GM18517 (cell line): ENCODE measurements around the gene ZNF17.

ENCODE experiments used
- ATAC-seq: cut with Tn5 transposase; IDR thresholded peaks from one replicate; pipeline ENCODE4 v1.9.1; 2021; ENCODE audit warnings: mild to moderate bottlenecking, moderate library complexity; ENCODE audit not compliant: unreplicated experiment

The ZNF17 gene

GRCh38 chr19:57421037-57421436 lies 10.1 kb downstream of the ZNF17 start:
- no peak for ATAC-seq

GRCh38 chr19:57434386-57435061 lies 23.6 kb downstream of the ZNF17 start:
- peak; percentile 4 for ATAC-seq

- ATAC-seq: peak; percentile 93
Observed at GRCh38 chr19:57435062-57435978, 24.4 kb downstream of the ZNF17 start, which contains the start of gene ZNF749. TSS of gene ZNF749 (plus strand) at chr19:57435325. CDS start at chr19:57435579, 254 bp downstream.

GRCh38 chr19:57436417-57436816 lies 25.5 kb downstream of the ZNF17 start:
- ATAC-seq: no peak

GRCh38 chr19:57437931-57438330 lies 27.0 kb downstream of the ZNF17 start:
- no peak for ATAC-seq

- no peak for ATAC-seq
Observed at GRCh38 chr19:57438925-57439324, 28.0 kb downstream of the ZNF17 start.

GRCh38 chr19:57441979-57442752 lies 31.2 kb downstream of the ZNF17 start:
- ATAC-seq: no peak

- no peak for ATAC-seq
Observed at GRCh38 chr19:57443121-57443696, 32.2 kb downstream of the ZNF17 start.

GRCh38 chr19:57452307-57452706 lies 41.3 kb downstream of the ZNF17 start:
- no peak for ATAC-seq

- ATAC-seq: no peak
Observed at GRCh38 chr19:57465680-57466381, 54.9 kb downstream of the ZNF17 start.

GRCh38 chr19:57466489-57466888 lies 55.5 kb downstream of the ZNF17 start:
- no peak for ATAC-seq
